Measurements from ENCODE around the gene MMP20. TPM values are rescaled to one million over a fixed set of nuclear protein-coding genes. Genes with fewer than 3 reads are reported as not detected.

The MMP20 gene
- total RNA-seq, 1 experiment from 2014 or later = not detected

GRCh38 chr11:102655547-102655946, 30.4 kb upstream of the MMP20 start:
- Histone ChIP-seq H2AK5ac (ENCODE audit: insufficient read length, low read length) (no peak overlapping the region), H2BK12ac (ENCODE audit: insufficient read length, low read depth, low read length) (no peak overlapping the region), H3K4me2 (ENCODE audit: insufficient read depth, insufficient read length, low read length) (no peak overlapping the region), H2BK120ac (ENCODE audit: low read depth, low read length, poor library complexity, severe bottlenecking) (no peak overlapping the region), H3K4ac (ENCODE audit: low read depth, low read length) (no peak overlapping the region), H2BK20ac (ENCODE audit: low read depth, low read length, poor library complexity, severe bottlenecking) (no peak overlapping the region), H4K20me1 (ENCODE audit: control insufficient read depth, insufficient read depth, insufficient read length) (no peaks in the 10 kb centered on the region), H2BK5ac (ENCODE audit: insufficient read length, low read length) (no peak overlapping the region), H3K18ac (ENCODE audit: insufficient read length, low read depth, low read length) (no peak overlapping the region), H4K8ac (replicated peaks; ENCODE audit: insufficient read length, low read depth, low read length) (no peak overlapping the region), H3K4me1 (ENCODE audit: insufficient read depth, low read length) (no peaks in the 10 kb centered on the region), H3K14ac (ENCODE audit: insufficient read depth, low read length) (no peak overlapping the region), H2AFZ (ENCODE audit: low read length) (no peak overlapping the region), H3K27me3 (ENCODE audit: insufficient read depth, low read length) (no peaks in the 10 kb centered on the region), H3K23ac (ENCODE audit: insufficient read length, low read depth, low read length) (no peak overlapping the region), H3K79me2 (ENCODE audit: insufficient read depth, low read length) (no peaks in the 10 kb centered on the region), H4K91ac (ENCODE audit: insufficient read length, low read depth, low read length) (no peak overlapping the region), H3K9me3 (ENCODE audit: control insufficient read depth, low read depth, low read length) (no peaks in the 10 kb centered on the region), H2BK15ac (ENCODE audit: low read depth, low read length) (no peak overlapping the region), H3K9ac (ENCODE audit: extremely low read depth, insufficient read length, low read length) (no peak overlapping the region), H4K5ac (ENCODE audit: insufficient read length, low read depth, low read length) (no peak overlapping the region), H3K56ac (ENCODE audit: insufficient read length, low read depth, low read length) (no peak overlapping the region), H3K27ac (ENCODE audit: insufficient read length, low read depth, low read length) (no peak overlapping the region), H3K79me1 (ENCODE audit: insufficient read depth, low read depth, low read length, poor library complexity, severe bottlenecking) (no peaks in the 10 kb centered on the region), H3T11ph (ENCODE audit: low read length) (no peak overlapping the region), H3K23me2 (ENCODE audit: insufficient read length, low read depth, low read length, poor library complexity, severe bottlenecking) (no peaks in the 10 kb centered on the region)
- H3K9me3 Mint-ChIP-seq = peaks cover 3% of the 10 kb centered on the region in 2 experiments; a peak in 2 of 5 replicates
- no peak for DNase-seq
- WGBS (ENCODE audit: extremely low coverage, insufficient read length, low lambda C conversion rate) = no CpG with 5 or more reads among the region's 2 CpGs
- H3K27me3 Mint-ChIP-seq (ENCODE audit: low read depth) = no peaks in the 10 kb centered on the region
- no peak for TF ChIP-seq CTCF (conservative IDR thresholded peaks at IDR 0.05)
- H3K36me3 Mint-ChIP-seq (ENCODE audit: insufficient read depth in 1 of 3, low read depth in 3 of 3) = no peaks in the 10 kb centered on the region; a peak in 1 of 7 replicates
- H3K27ac Mint-ChIP-seq = no peak overlapping the region
- no peaks in the 10 kb centered on the region for H3K4me1 Mint-ChIP-seq
- no peak overlapping the region for H3K4me3 Mint-ChIP-seq

All from H9 (cell line).